K562 (cell line): ENCODE data around the gene ASIC3. TPM values are rescaled to one million over a fixed set of nuclear protein-coding genes. Genes with fewer than 3 reads are reported as not detected.

Experiments
- ARNT ChIP-seq, 2 experiments: fragments of 450-650 bp; IDR thresholded peaks; 2 replicates each; pipeline ENCODE4 v1.6.1; 2016; ENCODE audit warnings: mild to moderate bottlenecking in 1 of 2
- CHCHD3 ChIP-seq: fragments of 250-450 bp; sonication (Bioruptor Pico); IDR thresholded peaks from 2 replicates; pipeline ENCODE4 v2.1.2; 2022; ENCODE audit warnings: mild to moderate bottlenecking
- CHD2 ChIP-seq: IDR thresholded peaks from 2 replicates; pipeline ENCODE4 v1.6.1; 2011; ENCODE audit warnings: low read depth, low read length
- EGR1 ChIP-seq: fragments of 450-650 bp; conservative IDR thresholded peaks from 2 replicates; pipeline ENCODE4 v1.6.1; 2017; ENCODE audit warnings: mild to moderate bottlenecking
- ETS1 ChIP-seq: conservative IDR thresholded peaks from 2 replicates; pipeline ENCODE4 v1.6.1; 2011; ENCODE audit warnings: low read depth, mild to moderate bottlenecking, low read length; ENCODE audit not compliant: control insufficient read depth
- FOXK2 ChIP-seq, 2 experiments: fragments of 450-650 bp; IDR thresholded peaks in 1 of 2; conservative IDR thresholded peaks in 1 of 2; 2 replicates each; pipeline ENCODE4 v1.6.1; 2016; ENCODE audit warnings: low read depth in 2 of 2, mild to moderate bottlenecking in 1 of 2
- HDAC6 ChIP-seq: IDR thresholded peaks from 2 replicates; pipeline ENCODE4 v1.6.1; 2012; ENCODE audit warnings: low read depth, mild to moderate bottlenecking, control low read depth, inconsistent platforms, low read length, moderate library complexity
- HINFP ChIP-seq: fragments of 450-650 bp; conservative IDR thresholded peaks from 2 replicates; pipeline ENCODE4 v1.6.1; 2016; ENCODE audit warnings: missing genetic modification characterization, low read depth, mild to moderate bottlenecking, control low read depth, missing compliant biosample characterization
- HMGXB4 ChIP-seq: sonication (generic); formaldehyde crosslinking; IDR thresholded peaks from 2 replicates; pipeline ENCODE4 v1.8.1; 2023; ENCODE audit warnings: mild to moderate bottlenecking, missing genetic modification reagents
- MAFK ChIP-seq: IDR thresholded peaks from 2 replicates; pipeline ENCODE4 v1.6.1; 2011; ENCODE audit warnings: low read length, improper control_type of control experiment
- MAZ ChIP-seq, 2 experiments: fragments of 450-650 bp in 1 of 2; sonication (generic) in 1 of 2; formaldehyde crosslinking; IDR thresholded peaks in 1 of 2; conservative IDR thresholded peaks in 1 of 2; 2 replicates each; pipeline versions ENCODE4 v1.4.0 to v1.5.0; 2020; ENCODE audit warnings: mild to moderate bottlenecking in 1 of 2, missing genetic modification reagents in 1 of 2
- NR4A1 ChIP-seq, 2 experiments: fragments of 250-450 bp in 1 of 2; fragments of 450-650 bp in 1 of 2; sonication (Bioruptor Pico) in 1 of 2; IDR thresholded peaks; 2 replicates each; pipeline versions ENCODE4 v1.4.0 to v1.6.1; 2016 to 2020; ENCODE audit warnings: mild to moderate bottlenecking in 2 of 2, missing compliant biosample characterization in 1 of 2, missing genetic modification characterization in 1 of 2, moderate library complexity in 1 of 2
- PHF8 ChIP-seq: fragments of 200-600 bp; sonication (generic); IDR thresholded peaks from 2 replicates; pipeline ENCODE4 v1.6.1; 2012; ENCODE audit warnings: mixed run types, mild to moderate bottlenecking, inconsistent platforms, low read length, moderate library complexity, borderline replicate concordance
- POLR2A ChIP-seq: fragments of 450-650 bp; conservative IDR thresholded peaks from 2 replicates; pipeline ENCODE4 v1.6.1; 2016
- PREB ChIP-seq: sonication (generic); formaldehyde crosslinking; IDR thresholded peaks from 2 replicates; pipeline ENCODE4 v1.8.1; 2023; ENCODE audit warnings: mild to moderate bottlenecking, missing genetic modification reagents
- SP2 ChIP-seq: IDR thresholded peaks from 2 replicates; pipeline ENCODE4 v1.6.1; 2011; ENCODE audit warnings: mild to moderate bottlenecking, low read depth, low read length, moderate library complexity; ENCODE audit not compliant: poor library complexity, severe bottlenecking; ENCODE audit errors: extremely low read depth
- TBP ChIP-seq: optimal IDR thresholded peaks from 2 replicates; pipeline ENCODE3; 2011; ENCODE audit warnings: low read depth, low read length, improper control_type of control experiment
- TCF7 ChIP-seq: sonication (generic); IDR thresholded peaks from 2 replicates; pipeline ENCODE4 v1.6.1; 2016; ENCODE audit warnings: antibody characterized with exemption, borderline replicate concordance
- ZNF134 ChIP-seq: fragments of 250-450 bp; sonication (Bioruptor Pico); conservative IDR thresholded peaks from 2 replicates; pipeline ENCODE4 v1.4.0; 2020
- ZNF282 ChIP-seq: sonication (generic); formaldehyde crosslinking; IDR thresholded peaks from 2 replicates; pipeline ENCODE4 v1.8.1; 2023; ENCODE audit warnings: missing genetic modification reagents
- ZNF384 ChIP-seq: IDR thresholded peaks from 2 replicates; pipeline ENCODE4 v1.6.1; 2012; ENCODE audit warnings: low read depth, low read length, improper control_type of control experiment
- ZNF431 ChIP-seq: sonication (generic); formaldehyde crosslinking; IDR thresholded peaks from 2 replicates; pipeline ENCODE4 v1.8.0; 2022; ENCODE audit warnings: mild to moderate bottlenecking, missing genetic modification reagents
- polyA plus RNA-seq, 8 experiments: library from polyadenylated mRNA; depleted of rRNA in 4 of 8; stranded (reverse) in 5 of 8; unstranded in 3 of 8; fragments of >200 nt; fragmentation: Nextera tagmentation in 2 of 8; fragmentation: Illumina TruSeq in 1 of 8; extraction: Ambion mirVana in 2 of 8; extraction: Trizol in 1 of 8; gene quantifications; 2 replicates each; pipeline versions ENCODE4 v1.2.1 to v1.2.3, GENCODE V29; 2011 to 2014; ENCODE audit warnings: inconsistent platforms in 1 of 8, missing spikeins in 1 of 8
- total RNA-seq, 7 experiments: library from RNA; depleted of rRNA in 6 of 7; stranded (reverse); fragments of >200 nt in 6 of 7; fragmentation: Illumina TruSeq in 2 of 7; extraction: Trizol in 2 of 7; gene quantifications; 2 replicates each; pipeline versions ENCODE4 v1.2.1 to v1.2.3, GENCODE V29; 2011 to 2021; ENCODE audit warnings: low replicate concordance in 1 of 7

ASIC3 gene
- total and polyA plus RNA-seq, 9 of the 15 experiments (the other 6 are each of a cell fraction or from before 2014, with no cell fraction given), result 0.11 to 5.0 (median 0.87) TPM

- TF ChIP-seq HINFP (peak; percentile 21; the same call in 1 of the 2 replicates), MAZ (CRISPR knock-in tag; conservative IDR thresholded peaks at IDR 0.05 in 1 of 2, IDR thresholded peaks at IDR 0.05 in 1 of 2) (peak; percentile 83 to 97), NR4A1 (CRISPR knock-in tag; IDR thresholded peaks at IDR 0.05) (peak; percentile 88; the same call in 1 of the 2 replicates), NR4A1 (tag; IDR thresholded peaks at IDR 0.05) (0 out of 2 replicates have a peak, but pooled peaks have one; percentile 54), ETS1 (peak; percentile 100), PHF8 (peak; percentile 75; the same call in 1 of the 2 replicates), POLR2A (peak; percentile 79), ZNF431 (CRISPR knock-in tag) (no peak; the same call in 1 of the 2 replicates), TCF7 (peak; percentile 98), ZNF282 (no peak), HMGXB4 (CRISPR knock-in tag) (0 out of 2 replicates have a peak, but pooled peaks have one; percentile 74), EGR1 (peak; percentile 61), PREB (CRISPR knock-in tag) (0 out of 2 replicates have a peak, but pooled peaks have one; percentile 10), MAFK (peak; percentile 19; the same call in 1 of the 2 replicates), ARNT (IDR thresholded peaks at IDR 0.05) (peak in 1 of 2 experiments; percentile 18; a peak in 1 of 4 replicates), ZNF384 (no peak), HDAC6 (no peak), FOXK2 (conservative IDR thresholded peaks at IDR 0.05 in 1 of 2, IDR thresholded peaks at IDR 0.05 in 1 of 2; ENCODE audit: low read depth in 2 of 2) (peak; percentile 97 to 98), ZNF134 (no peak), TBP (peak; percentile 77), SP2 (no peak), CHD2 (0 out of 2 replicates have a peak, but pooled peaks have one; percentile 21), CHCHD3 (no peak)
These were observed 9.9 kb downstream of the ASIC3 start (continued) for GRCh38 chr7:151057989-151058780.
